GM21786 (cell line): ENCODE results near the gene PLB1.
A peak's percentile ranks its signal among the peaks of the same experiment; 100 is the strongest.

ENCODE experiments used
- ATAC-seq: cut with Tn5 transposase; IDR thresholded peaks from one replicate; pipeline ENCODE4 v1.9.1; 2021; ENCODE audit not compliant: unreplicated experiment

Gene PLB1

DNA sequence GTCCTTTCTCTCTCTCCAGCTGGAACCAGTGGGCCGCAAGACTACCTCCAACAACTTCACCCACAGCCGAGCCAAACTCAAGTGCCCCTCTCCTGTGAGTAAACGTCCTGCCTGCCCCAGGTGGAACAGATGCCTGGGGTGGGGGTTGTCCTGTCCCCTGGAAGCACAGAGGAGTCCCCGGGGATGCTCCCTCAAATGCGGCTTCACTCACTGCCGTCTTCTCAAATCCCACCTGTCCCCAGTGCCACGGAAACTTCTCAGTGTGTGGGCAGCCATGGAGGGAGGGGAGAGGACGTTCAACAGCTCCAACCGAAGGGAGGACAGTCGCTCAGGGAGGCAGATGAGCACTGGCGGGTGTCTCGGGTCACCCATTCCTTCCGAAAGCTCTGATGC is 145.0 kb downstream of the PLB1 start:
- ATAC-seq: no peak

DNA sequence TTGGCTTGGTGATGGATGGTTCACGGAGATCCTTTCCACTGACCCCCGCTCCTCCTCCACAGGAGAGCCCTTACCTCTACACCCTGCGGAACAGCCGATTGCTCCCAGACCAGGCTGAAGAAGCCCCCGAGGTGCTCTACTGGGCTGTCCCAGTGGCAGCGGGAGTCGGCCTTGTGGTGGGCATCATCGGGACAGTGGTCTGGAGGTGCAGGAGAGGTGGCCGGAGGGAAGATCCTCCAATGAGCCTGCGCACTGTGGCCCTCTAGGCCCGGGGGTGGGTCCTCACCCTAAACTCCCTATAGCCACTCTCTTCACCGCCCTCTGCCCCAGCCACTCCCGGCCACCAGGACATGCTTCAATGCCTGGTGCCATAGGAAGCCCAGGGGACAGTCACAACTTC is 146.9 kb downstream of the PLB1 start:
- no peak for ATAC-seq

DNA sequence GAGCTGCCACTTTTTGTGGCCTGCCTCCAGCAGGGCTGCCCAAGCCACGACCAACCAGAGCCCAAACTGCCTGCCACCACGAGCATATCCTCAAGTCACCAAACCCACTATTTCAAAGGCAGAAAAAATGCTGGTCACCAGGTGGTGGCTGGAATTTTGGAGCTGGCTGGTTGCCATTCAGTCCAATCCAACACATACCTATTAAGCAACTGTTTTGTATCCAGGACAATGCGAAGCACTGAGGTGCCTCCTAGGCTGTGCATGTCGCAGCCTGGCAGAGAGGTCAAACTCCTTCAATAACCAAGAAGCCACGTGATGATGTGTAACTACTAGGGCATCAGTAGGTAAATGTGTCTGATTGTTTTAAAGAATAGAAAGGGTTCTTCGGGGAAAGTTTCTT is 147.5 kb downstream of the PLB1 start:
- ATAC-seq: no peak

DNA sequence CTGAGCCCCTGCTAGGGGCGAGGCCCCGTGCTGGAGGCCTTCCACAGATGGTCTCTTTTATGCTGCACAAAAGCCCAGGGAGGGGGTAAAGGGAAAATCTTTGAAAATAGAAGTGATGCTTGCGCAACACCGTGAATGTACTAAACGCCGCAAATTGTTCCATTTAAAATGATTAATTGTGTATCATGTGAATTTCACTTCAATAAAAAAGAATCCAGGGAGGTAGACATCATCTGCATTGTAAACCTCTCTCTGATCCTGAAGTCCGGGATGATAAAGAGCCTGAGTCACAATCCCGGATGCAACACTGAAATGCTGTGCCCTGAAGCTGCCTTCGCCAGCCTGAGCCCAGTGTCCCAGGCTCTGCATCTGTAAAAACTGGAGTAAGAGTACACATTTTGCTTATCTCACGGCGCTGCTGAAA is 148.1 kb downstream of the PLB1 start:
- no peak for ATAC-seq

DNA sequence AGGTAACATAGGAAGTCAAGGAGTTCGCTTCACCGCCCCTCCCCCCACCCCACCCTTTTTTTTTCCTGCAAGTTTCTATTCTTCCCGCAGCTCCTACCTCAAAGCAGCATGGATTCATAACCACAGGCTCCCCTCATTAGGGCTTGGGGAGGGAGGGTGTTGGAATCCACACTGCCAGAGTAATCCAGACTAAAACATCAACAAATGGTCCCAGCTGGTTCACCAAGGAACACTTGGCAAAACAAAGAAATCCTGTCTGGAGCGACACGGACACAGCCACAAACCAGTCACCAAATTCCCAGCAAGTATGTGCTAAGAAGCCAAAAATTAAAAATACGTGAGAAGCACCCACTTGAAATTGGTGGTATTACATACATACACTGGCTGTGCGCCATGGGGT is 148.9 kb downstream of the PLB1 start:
- ATAC-seq: no peak

DNA sequence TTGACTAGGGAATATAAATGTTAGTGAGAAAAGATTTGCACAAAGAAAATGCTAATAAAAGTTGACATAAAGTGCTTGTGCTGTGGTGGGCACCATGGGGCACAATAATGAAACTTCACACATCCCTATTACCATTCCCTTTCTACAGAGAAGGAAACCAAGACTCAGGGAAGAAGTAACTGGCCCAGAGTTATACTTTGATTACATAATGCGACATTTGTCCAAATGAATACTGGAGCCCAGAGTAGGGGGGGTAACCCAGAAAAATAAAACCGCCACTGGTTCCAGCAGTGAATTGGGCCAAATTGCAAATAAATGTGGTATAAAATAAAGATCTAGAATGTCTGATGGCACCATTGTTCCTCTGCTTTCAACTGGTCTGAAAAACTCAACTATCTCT is 149.7 kb downstream of the PLB1 start:
- no peak for ATAC-seq

DNA sequence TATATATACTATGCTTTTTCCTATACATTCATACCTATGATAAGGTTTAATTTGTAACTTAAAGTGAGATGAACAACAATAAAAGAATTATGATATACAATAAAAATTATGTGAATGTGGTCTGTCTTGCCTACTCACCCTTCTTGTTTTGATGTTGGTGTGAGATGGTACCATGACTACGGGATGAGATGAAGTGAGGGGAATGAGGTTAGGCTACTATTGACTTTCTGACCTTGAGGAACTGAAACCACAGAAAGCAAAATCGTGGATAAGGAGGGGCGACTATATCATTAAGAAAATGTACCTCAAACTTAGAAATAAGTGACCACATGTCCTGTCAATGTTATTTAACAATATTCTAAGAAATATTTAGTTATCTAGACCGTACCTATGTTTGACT is 151.8 kb downstream of the PLB1 start:
- no peak for ATAC-seq

DNA sequence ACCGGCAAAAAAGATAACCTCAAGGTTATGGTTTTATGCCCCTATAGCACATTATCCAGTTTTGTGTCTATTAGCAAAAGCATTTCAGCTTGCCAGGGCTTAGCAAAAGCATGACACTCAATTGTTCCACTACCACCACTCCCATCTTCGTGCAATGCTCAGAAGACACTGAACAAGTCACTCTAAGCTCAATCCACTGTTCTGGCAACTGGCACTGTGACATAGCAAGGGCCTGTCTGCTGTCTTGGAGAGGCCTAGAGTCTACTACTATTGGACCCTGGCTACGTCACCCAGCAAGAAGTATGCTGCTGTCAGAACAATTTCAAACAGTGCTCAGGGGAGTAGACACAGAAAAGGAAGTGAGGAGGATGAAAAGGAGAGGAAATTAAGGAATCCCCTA is 152.3 kb downstream of the PLB1 start:
- no peak for ATAC-seq

DNA sequence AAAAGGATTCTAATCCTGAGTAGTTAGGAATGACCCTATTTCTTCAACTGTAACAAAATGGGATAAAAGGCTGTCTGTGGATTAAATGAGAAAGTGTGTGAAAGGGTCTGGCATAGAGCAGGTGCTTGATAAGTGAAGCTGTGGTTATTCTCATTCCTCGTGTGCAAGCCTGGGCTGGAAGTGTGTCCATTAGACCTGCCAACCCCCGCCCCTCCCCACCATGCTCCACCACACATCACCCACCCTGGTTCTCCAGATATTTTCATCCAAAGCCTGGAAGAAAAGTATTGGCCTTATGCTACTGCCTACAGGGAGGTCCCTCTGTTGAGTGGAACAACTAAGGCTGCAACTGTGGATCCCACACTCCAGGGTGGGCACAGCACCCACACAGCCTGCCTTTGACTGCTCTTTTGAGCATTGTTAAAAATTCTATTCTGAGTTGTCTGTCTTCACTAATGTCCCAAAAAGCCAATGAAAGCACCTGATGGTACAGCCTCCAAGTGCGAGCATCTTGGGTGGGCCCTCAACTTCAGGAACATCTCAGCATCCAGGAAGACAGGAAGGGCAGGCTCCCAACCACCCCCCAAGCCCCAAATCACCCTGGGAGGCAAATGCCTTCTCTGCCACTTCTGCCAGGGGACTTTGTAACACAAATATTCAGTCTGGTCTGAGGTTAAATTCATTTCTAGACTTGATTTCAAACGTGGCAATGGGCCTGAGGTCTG is 153.0 kb downstream of the PLB1 start:
- ATAC-seq: no peak

DNA sequence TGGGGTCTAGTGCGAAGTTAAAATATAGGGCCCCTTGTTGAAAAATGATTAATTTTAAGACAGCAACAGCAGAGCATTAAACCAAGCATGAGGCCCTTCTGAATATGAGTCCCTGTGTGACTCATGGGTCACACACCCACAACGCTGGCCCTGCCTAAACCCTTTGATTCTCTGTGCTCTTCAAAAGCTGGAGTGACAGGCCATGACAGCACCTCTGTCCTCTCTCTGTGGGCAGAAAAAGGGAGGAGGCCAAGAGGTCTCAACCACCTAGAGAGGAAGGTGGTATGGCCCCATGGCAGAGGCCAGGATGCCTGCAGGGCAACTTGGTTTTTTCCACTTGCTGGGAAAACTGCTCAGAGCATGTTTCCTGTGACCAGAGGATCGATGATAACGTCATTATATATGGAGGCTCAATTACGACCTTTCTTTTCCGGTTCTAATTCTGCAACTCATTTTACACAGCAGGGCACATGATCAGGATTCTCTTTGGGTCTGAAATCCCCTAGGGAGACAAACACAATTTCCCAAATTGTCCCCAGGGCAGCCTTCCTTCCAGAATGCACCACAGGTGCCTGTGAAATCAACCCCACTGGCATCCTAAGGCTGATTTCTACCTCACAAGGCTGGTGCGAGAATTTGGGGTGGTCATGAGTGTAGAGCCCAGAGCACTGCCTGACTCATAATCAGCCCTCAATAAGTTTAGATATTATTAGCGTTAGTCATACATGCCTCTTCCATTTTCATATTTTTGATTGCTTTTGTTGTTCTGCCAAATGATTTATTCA is 153.8 kb downstream of the PLB1 start:
- peak; percentile 62 for ATAC-seq

DNA sequence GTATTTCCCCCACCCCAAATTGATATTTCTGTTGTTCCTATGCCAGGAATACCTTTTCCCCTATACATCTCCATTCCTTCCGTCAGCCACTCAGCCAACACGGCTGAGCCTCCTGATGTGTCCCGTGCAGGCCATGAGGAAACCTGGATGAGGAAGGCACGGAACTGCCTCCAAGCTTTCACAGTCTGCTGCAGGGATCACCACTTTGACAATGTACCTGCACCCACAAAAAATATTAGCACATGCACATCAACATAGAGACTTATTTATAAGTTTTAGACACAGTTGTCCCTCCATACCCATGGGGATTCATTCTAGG is 154.4 kb downstream of the PLB1 start:
- ATAC-seq: no peak

DNA sequence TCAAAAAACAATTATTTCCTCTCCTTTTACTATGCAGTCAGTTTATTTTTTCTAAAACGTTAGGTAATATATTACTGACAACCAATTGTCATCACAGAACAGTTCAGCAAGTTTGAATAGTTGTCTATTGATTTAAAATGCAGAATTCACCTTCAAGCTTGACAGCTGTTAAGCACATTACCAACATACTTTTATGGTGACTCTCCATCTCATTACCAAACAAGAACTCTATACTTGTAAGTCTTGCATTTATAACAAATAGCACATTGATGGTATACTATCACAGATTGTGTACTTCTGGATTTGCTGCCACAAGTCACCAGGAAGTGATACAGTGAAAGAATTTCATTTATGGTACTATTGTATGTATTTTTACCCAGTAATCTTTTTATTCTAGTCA is 156.4 kb downstream of the PLB1 start:
- ATAC-seq: no peak

DNA sequence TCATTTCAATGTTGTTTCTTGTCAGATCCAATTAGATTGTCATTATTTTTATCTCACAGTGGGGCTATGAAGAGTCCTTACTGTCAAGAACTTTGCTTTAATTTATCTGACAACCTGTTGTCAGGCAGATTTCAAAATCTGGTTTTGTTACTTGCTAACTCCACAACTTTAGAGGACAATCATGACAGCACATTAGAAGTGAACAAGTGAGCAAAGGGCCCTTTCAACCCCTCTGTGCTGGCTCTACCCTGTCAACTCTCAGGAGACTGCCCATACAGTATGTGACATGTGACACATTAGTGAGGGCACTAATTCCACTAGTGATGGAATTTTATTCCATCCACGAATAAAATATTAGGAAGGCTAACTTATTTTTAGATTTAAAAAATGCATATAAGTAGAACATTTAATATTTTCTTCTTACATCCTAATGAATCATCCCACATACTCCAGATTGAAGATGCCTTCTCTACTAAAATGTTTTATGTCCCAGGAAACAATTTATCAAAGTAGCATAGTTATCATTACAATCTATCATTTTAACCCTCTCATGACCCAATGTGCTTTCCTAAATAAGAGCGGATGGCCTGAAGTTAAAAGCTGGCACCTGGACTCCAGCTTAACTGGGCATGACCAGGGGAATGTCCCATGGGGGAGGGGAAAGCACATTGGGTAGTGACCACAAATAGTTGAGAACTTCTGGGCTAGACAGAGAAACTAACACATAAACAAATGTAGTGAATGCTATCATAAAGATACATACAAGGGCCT is 158.2 kb downstream of the PLB1 start:
- no peak for ATAC-seq

DNA sequence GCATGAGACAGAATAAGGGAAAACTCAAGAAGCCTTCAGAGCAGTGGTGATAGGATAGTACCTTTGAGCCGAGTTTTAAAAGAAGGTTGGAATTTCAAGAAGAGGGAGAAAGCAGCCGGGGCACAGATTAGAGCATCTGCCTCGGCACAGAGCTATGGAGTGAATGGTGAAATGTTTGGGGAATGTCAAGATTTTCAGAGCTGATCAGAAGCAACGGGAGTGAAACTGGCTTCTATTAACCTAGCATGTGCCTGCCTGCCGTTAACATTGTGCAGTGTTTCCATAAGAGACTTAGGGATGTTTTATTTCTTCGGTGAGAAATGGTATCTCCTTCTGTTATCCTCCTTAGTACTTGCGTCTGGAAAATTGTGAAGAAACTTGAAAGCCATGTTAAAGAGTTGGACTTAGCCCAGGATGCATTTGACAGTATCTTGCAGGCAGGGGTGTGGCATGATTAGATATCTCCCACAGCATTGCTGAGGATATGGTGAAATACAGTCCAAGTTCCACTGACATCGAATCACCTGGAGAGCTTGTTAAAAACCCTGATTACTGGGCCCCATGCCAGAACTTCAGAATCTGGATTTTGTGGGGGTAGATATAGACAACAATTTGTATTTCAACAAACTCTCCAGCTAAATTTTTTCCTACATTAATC is 158.9 kb downstream of the PLB1 start:
- ATAC-seq: no peak

DNA sequence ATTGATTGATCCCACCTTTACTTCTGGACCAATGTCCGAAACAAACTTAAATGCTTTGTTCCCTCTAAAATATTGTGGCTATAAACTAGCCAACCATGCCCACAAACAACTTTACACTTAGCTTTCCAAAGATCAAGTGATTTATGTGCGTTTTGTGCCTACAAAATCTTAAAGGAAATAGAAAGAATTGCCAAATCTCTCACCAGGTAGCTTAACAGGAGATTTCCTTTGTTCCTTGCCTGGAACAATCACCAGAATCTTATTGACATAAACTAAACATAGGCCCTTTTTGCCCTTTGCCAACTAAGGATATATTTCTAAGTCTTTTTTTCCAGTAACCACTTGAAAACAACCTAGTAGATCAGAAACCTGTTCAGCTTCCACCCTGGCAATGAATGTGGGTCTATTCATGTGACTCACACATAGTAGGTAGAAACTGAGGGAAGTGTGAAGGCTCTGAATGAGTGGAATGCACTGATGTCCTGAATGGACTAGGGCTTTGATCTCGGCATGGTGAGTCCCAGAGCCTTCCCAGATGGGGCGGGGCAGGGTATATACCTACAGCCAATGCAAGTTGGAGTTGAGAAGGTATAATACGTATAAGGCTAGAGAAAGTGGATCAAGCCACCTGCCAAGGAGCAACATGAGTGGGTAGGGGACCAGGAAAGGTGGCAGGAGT is 161.2 kb downstream of the PLB1 start:
- no peak for ATAC-seq

DNA sequence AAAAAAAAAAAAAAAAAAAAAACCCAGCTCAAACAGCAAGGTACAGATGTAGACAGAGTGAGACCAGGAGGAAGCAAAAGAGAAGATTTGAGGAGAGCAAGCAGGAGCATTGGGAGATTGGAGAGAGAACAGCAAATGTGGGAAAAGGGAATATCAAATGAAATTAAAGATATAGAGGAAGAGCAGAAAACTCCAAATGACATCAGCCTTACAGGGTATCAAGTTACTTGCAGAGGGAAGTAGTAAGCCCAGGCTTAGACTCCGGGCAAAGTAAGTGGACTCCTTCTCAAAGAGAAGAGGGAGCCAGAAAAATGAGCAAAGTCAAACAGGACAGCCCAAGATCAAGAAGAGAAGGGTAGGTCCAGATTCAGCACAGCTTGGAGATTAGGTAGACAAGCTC is 162.5 kb downstream of the PLB1 start:
- ATAC-seq: no peak

DNA sequence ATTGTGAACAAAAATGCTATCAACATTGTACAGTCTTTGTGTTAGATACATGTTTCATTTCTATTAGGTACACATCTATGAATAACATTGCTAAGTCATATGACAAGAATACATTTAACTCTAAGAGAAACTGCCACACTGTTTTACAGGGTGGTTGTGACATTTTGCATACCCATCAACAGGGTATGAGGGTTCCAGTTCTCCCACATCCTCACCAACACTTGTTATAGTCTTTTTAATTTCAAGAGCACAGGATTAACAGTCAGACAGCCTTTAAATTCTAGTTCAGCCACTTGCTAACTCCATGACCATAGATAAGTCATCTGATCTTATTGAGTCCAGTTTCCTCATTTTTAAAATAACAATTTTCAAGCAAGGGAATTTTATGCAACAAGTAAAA is 163.3 kb downstream of the PLB1 start:
- no peak for ATAC-seq

DNA sequence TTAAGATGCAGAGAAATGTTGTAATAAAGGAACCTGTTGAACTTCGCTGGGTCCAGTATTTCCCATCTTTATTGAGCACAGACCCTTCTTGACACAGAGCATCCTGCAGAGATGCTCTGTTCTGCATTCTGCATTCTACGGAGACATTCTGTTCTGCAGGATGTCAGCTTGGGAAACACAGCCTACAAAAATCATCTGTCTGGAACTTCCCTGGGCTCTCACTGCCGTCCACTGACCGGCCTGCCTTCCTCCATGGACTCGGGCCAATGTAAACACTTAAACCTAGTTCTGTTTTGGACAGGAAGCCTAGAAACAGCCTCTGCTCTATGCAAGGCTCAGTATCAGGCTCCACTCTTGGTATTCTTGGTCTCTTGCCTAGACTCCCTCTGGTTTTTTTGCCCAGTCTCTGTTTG is 165.7 kb downstream of the PLB1 start:
- ATAC-seq: no peak

DNA sequence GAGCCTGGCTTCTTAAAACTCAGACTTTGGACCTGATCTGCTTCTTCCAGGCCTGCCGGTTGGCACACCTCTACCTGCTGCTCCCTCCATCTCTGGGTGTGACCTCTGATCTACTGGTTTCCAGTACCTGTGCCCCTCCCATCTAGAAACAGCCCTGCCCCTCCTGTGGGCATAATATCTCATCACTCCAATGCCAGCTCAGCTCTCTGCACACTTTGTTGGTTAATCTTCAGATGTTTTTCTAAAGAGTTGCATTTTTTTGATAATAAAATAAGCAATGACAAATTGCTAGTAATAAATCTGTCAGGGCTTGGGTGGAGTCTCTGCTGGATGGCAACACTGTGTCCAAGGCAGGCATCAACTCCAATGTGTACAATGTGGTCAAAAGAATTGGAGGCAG is 166.2 kb downstream of the PLB1 start:
- ATAC-seq: no peak

DNA sequence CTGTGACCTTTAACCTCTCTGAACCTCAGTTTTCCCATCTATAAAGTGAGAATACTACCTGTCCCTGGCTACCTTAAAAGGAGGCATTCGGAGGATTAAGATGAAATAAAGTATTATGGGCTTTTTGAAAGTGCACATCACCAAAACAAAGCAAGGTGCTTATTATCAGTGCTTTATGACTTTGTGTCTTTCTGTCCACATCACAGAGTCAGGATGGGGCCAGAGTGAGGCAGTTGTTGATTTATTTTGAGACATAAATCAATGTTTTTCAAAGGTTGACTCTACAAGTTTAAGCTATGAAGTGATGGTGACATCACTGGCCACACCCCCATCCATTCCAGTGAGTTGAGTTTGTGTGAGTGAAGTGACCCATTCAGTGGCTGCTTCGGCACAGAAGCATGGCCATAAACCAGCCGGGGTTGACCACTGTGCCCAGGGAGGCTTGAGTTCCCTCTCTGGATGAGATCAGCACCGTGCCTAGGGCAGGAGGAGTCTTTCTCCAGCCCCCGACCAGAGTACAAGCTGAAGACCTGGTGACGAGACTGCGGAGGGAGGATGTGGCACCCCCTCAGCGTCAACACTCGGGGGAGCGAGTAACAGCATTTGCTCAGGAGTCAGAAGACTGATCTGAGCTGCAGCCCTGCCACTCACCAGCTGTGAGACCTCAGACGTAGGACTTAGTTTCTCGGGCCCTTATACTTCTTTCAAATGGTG is 166.8 kb downstream of the PLB1 start:
- ATAC-seq: no peak
